Inferior parietal cortex (tissue), 1 donor: ENCODE measurements around the gene CDC42BPB.

Experiments used
- DNase-seq: peaks from one replicate; pipeline ENCODE4 v3.0.0-alpha.2; 2016; ENCODE audit errors: extremely low spot score

The CDC42BPB gene

DNA sequence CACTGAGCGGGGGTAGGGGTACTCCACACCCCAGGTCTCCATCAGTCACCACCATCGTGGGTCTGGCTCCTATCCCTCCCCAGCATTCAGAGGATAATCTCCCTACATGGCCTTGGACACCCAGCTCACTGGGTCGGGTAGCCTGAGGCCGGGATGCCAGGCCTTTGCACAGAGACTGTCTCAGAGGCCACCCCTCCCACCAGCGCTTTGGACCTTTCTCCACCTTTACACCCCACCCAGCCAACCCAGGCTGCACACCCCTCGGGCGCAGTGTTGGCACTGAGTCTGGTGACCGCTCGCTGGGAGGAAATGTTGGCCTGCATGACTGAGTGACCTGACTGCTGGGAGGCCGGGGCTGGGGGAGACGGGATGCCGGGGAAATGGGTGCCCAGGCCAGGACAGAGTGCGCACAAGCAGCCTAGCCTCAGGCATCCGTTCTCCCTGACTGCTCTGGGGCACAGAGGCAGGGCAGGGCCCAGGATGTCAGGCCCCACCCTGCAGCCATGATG, 16.1 kb upstream of the CDC42BPB start:
- no peak for DNase-seq

DNA sequence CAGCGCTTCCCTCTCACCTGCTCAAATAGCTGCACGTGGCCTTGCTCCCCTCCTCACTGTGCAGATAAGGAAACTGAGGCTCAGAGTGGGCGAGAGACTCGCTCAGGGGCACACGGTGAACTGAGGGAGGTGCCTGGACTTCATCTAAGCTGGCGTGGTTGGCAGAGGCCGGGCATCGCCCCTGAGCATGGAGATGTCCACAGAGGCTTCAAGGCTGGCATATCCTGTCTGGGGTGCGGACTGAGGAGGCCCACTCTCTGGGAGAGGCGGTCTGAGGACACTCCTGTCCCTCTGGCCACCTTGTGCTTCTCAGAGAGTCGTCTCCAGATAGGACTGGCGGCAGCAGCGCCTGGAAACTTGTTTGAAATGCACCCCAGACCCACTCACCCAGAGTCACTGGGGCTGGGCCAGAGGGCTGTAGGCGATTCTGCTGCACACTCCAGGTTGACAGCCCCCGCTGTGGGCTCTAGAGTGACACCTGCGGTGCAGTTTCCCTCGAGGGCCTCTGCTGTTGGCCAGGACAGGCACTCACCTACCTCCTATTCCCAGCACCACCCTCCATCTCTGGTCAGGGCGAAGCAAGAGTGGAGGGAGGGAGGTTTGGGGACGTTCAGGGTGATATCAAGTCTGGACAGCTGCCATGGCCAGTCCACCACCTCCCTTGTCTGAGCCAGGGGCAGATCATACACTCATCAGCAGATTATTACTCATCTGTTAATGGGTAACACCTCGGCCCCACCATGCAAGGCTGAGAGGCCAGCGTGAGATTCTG, 15.4 kb upstream of the CDC42BPB start:
- DNase-seq: no peak

GRCh38 chr14:103071544-103072251, 14.3 kb upstream of the CDC42BPB start:
- no peak for DNase-seq

DNA sequence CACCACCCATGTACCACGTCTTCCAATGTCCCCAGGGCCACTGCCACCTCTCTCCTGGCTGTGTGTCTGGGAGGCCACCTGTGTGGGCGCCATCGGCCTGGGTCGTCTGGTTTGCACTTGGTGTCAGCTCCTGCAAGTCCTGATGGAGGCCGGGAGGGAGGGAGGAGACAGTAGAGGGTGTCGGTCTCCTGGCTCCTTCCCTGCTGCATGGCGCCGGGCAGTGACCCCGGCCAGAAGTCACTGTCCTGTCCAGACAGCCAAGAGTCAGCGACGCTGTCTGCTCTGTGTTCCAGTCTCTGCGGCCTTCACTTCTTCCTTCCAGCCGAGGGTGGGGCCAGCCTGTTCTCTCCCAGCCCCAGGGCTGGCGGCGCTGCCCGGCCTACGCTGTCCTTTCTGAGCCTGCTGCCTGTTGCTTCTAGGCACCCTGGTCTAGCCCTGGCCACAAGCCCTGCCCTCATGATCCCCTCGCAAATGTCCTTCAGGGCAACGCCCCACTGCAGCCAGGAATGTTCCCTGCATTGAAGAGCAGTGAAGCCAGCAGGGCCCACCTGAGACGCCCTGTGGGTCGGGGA, 13.7 kb upstream of the CDC42BPB start:
- no peak for DNase-seq

- DNase-seq: no peak
Measured at GRCh38 chr14:103070263-103070885, 13.0 kb upstream of the CDC42BPB start.

- DNase-seq: no peak
Measured at GRCh38 chr14:103068351-103069073, 11.2 kb upstream of the CDC42BPB start.

- DNase-seq: no peak
Measured at GRCh38 chr14:103067231-103067954, 10.0 kb upstream of the CDC42BPB start.

DNA sequence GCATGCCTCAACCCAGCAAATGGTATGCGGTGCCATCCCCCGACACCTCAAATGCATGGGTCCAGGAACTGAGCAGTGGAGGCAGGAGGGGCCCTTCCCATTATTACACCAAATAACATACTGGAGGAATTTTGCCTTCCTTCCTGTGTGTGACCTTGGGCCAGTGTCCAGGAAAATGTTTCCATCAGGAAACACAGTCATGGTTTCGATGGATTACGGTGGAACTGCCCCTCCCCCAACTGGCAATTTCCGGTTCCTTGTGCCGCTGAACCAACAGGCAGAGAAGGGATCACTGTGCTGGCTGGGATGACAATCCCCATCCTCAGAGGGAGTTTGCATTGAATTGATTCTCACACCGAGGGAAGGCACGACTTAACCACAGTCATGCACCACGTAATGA, 9.1 kb upstream of the CDC42BPB start:
- DNase-seq: no peak

- DNase-seq: no peak
Measured at GRCh38 chr14:103065861-103066260, 8.5 kb upstream of the CDC42BPB start.

DNA sequence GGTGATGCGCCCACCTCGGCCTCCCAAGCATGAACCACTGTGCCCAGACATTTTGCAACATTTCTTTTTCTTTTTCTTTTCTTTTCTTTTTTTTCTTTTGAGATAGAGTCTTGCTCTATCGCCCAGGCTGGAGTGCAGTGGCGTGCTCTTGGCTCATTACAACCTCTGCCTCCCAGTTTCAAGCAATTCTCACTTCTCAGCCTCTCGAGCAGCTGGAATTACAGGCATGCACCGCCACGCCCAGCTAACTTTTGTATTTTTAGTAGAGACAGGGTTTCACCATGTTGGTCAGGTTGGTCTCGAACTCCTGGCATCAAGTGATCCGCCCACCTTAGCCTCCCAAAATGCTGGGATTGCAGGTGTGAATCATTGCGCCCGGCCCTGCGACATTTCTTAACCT, 7.6 kb upstream of the CDC42BPB start:
- DNase-seq: no peak

DNA sequence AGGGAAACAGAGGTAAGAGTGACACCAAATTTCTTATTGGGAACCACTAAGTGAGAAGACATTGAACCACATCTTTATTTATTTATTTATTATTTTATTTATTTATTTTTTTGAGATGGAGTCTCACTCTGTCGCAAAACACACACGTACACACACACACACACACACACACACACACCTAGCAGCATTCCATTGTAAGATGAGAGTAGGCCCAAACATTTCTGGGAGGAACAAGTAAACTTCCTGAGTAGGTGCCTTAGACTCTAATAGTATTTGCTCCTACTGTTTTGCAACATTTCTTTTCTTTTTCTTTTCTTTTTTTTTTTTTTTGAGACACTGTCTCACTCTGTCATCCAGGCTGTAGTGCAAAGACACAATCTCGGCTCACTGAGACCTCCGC, 7.1 kb upstream of the CDC42BPB start:
- DNase-seq: no peak

DNA sequence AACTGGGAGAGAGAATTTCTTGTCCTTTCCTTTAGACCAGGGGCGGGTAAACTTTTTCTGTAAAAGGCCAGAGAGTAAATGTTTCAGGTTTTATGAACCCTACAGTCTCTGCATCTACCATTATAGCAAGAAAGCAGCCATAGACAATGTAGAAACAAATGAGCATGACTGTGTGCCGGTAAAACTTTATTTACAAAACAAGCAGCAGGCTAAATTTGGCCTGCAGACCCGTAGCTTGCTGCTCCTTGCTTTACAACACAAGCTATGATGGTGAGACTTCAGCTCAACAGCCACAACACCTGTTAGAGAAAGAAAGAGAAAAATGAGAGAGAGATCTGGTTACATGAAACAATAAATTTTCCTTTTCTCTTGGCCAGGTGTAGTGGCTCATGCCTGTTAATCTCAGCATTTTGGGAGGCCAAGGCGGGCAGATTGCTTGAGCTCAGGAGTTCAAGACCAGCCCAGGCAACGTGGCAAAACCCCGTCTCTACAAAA, 4.2 kb upstream of the CDC42BPB start:
- no peak for DNase-seq

DNA sequence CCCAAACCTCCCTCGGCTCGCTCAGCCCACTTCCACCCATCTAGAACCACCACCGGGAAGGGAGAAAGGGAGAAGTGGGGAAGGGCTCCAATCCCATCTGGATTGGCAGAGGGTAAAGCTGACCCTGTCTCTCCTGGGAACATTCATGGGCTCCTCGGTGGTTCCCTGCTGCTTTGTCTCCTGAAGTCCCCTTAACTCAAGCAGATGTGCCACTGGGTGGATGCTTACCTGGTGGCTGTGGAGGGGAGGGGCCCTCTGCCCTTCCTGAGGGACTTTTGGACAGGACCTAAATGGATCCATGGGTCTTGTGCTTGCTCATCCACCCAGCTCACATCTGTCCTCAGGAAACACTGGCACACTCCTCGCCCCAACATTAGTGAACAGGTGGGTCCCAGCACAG, 2.2 kb upstream of the CDC42BPB start:
- no peak for DNase-seq

GRCh38 chr14:103058164-103059055, 1.1 kb upstream of the CDC42BPB start:
- DNase-seq: no peak

DNA sequence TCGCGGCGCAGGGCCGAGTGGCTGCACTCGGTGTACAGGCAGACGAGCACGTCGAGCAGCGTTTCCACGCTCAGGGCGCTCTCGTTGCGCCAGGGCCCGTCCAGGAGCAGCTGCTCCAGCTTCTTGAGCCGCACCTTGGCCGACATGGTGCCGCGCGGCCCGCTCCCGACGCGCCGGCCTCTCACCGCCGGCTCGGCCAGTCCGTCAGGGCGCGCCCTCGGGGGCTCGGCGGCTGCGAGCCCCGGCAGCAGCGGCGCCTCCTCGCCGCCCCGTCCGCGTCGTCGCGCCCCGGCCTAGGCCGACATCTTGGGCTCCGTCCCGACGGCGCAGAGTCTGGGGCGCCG, 349 bp downstream of the CDC42BPB start:
- no peak for DNase-seq

DNA sequence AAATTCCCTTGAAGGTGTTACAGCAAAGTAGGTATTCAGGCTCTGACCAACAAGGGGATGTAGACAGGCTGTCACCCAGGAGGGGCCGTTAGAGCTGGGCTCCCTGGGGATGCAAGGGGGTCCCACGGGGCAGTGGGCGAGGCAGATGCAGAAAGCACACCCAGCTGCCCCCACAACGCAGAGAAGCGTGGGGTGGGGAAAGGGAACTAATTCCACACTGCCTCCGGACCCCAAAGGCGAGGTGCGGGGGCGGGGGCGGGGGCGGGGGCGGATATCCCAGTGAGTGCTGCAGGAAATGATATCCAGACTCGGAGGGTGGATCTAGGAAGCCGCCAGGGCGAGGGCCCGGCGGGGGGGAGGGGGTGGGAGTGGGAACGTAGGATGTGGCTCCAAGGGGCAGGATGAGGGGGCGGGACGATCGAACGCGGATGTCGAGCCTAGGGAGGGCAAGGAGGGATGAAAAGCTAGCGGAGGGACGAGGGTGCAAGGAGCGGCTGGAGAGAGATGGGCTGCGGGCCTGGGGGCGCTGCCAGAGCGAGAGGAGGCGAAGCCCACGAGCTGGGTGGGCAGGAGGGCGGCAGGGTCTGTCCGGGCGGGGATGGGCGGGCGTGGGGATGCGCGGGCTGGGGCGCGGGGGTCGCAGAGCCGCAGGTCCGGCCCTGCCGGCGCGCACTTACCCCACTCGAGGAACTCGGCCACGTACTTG, 874 bp downstream of the CDC42BPB start:
- no peak for DNase-seq

DNA sequence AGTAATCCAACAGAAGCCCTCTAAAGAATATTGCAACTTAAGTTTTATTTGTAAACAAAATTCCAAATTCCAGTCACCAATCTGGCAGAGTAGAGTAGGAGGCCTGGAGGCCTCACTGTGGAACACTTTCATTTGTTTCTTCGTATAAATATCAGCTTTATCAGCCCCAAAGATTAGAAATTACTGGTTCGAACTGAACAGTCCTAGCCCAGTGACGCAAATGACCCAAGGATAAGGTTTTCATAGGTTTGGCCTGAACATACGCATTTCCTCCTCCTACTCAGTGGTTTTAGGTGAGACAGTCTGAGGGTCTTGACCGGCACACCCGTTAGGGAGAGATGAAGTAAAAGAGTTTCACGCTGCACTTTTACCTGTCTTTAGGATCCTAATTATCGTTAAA, 1.7 kb downstream of the CDC42BPB start:
- no peak for DNase-seq

GRCh38 chr14:103052407-103052806, 4.9 kb downstream of the CDC42BPB start:
- no peak for DNase-seq

- no peak for DNase-seq
Measured at GRCh38 chr14:103050935-103051334, 6.4 kb downstream of the CDC42BPB start.
